NCI-H1694 treated with DMSO at 0.1 percent for 48 hours (cell line): ENCODE data around the gene AMDHD1.

Experiments used
- DNase-seq: peaks from one replicate; lab custom pipeline; 2025; lab: John Stamatoyannopoulos, UW

AMDHD1 gene

GRCh38 chr12:95996034-95996658, 53.0 kb downstream of the AMDHD1 start, which contains the start of gene HAL:
Gene HAL (minus strand): TSS chr12:95996344. CDS start chr12:95995910, 434 bp downstream.
- no peak for DNase-seq

- DNase-seq: no peak
Measured at GRCh38 chr12:95997276-95997675, 54.1 kb downstream of the AMDHD1 start.

- DNase-seq: no peak
Measured at GRCh38 chr12:95997911-95998510, 54.9 kb downstream of the AMDHD1 start.

- DNase-seq: peak; percentile 46
Measured at GRCh38 chr12:95998611-95999286, 55.6 kb downstream of the AMDHD1 start.

- no peak for DNase-seq
Measured at GRCh38 chr12:95999484-95999883, 56.4 kb downstream of the AMDHD1 start.

- DNase-seq: no peak
Measured at GRCh38 chr12:96000858-96001257, 57.7 kb downstream of the AMDHD1 start.

- DNase-seq: no peak
Measured at GRCh38 chr12:96006727-96007126, 63.6 kb downstream of the AMDHD1 start.

- no peak for DNase-seq
Measured at GRCh38 chr12:96007729-96008128, 64.6 kb downstream of the AMDHD1 start.

- DNase-seq: no peak
Measured at GRCh38 chr12:96014943-96015599, 71.9 kb downstream of the AMDHD1 start.

GRCh38 chr12:96015672-96016071, 72.5 kb downstream of the AMDHD1 start:
- DNase-seq: peak; percentile 1
